Tibial artery (tissue), 4 donors: ENCODE measurements around the gene ARRB1.

Experiments used
- DNase-seq, 2 donors: peaks; one replicate each; pipeline ENCODE4 v3.0.0-alpha.2; 2019
- H3K27ac ChIP-seq, 2 donors: fragments of 200-600 bp; sonication (generic) in 1 of 2; 1 replicate in 1 of 2; 2 replicates in 1 of 2; pipeline ENCODE4 v1.5.1; 2018 to 2019; ENCODE audit warnings: mild to moderate bottlenecking in 1 of 2
- H3K27me3 ChIP-seq, 2 donors: fragments of 200-600 bp; sonication (generic) in 1 of 2; one replicate each; pipeline versions ENCODE4 v1.5.1 to v1.6.0; 2016 to 2019
- H3K36me3 ChIP-seq, 3 donors: fragments of 200-600 bp; sonication (generic) in 2 of 3; one replicate each; pipeline ENCODE4 v1.5.1; 2016 to 2019; ENCODE audit warnings: mild to moderate bottlenecking in 2 of 3
- H3K4me1 ChIP-seq, 4 donors: fragments of 200-600 bp; sonication (generic) in 2 of 4; 1 replicate in 3 of 4; 2 replicates in 1 of 4; pipeline ENCODE4 v1.5.1; 2016 to 2019
- H3K4me3 ChIP-seq, 2 donors: fragments of 200-600 bp; sonication (generic) in 1 of 2; 1 replicate in 1 of 2; 2 replicates in 1 of 2; pipeline ENCODE4 v1.5.1; 2018 to 2019; ENCODE audit warnings: mild to moderate bottlenecking in 2 of 2
- H3K9me3 ChIP-seq, 3 donors: fragments of 200-600 bp; sonication (generic) in 1 of 3; one replicate each; pipeline ENCODE4 v1.5.1; 2016 to 2019
- CTCF ChIP-seq, 2 experiments: fragments of 200-600 bp in 1 of 2; fragments of 450-650 bp in 1 of 2; IDR thresholded peaks; one replicate each; pipeline ENCODE4 v1.5.1; 2017 to 2019; ENCODE audit warnings: antibody characterized with exemption in 2 of 2, mild to moderate bottlenecking in 1 of 2, moderate library complexity in 1 of 2
- intact Hi-C: fragments of 100-400 bp; cut with DNase I; formaldehyde crosslinking; loops from one replicate; pipeline ENCODE4 v1.15.0; 2023; ENCODE audit warnings: low total_unique reads

Gene ARRB1

GRCh38 chr11:75350743-75351540 lies 519 bp downstream of the ARRB1 start:
- H3K36me3 ChIP-seq: no peaks in the 10 kb centered on the region
- TF ChIP-seq CTCF (IDR thresholded peaks at IDR 0.05): no peak
- H3K4me3 ChIP-seq: peak overlapping the region; percentile 54 to 63
- peak overlapping the region; percentile 60 to 65 for H3K27ac ChIP-seq
- peaks cover 0 to 62% (median 35%) of the 10 kb centered on the region in 4 donors for H3K4me1 ChIP-seq
- peak; percentile 63 to 82 for DNase-seq
- no peaks in the 10 kb centered on the region for H3K9me3 ChIP-seq
- intact Hi-C loops: no loop called here
- H3K27me3 ChIP-seq: no peaks in the 10 kb centered on the region

GRCh38 chr11:75350122-75350742 lies 1.2 kb downstream of the ARRB1 start:
- no peaks in the 10 kb centered on the region for H3K27me3 ChIP-seq
- intact Hi-C loops: no loop called here
- no peaks in the 10 kb centered on the region for H3K36me3 ChIP-seq
- H3K27ac ChIP-seq: peak overlapping the region; percentile 60 to 65
- H3K4me3 ChIP-seq: peak overlapping the region; percentile 54 to 63
- TF ChIP-seq CTCF (IDR thresholded peaks at IDR 0.05): no peak
- no peaks in the 10 kb centered on the region for H3K9me3 ChIP-seq
- H3K4me1 ChIP-seq: peaks cover 0 to 65% (median 35%) of the 10 kb centered on the region in 4 donors
- DNase-seq: no peak

- Histone ChIP-seq H3K4me3 (peak overlapping the region in 1 of 2 donors; percentile 54), H3K27ac (peak overlapping the region; percentile 60 to 65), H3K4me1 (peaks cover 0 to 71% (median 35%) of the 10 kb centered on the region in 4 donors), H3K36me3 (no peaks in the 10 kb centered on the region), H3K27me3 (no peaks in the 10 kb centered on the region), H3K9me3 (no peaks in the 10 kb centered on the region)
- TF ChIP-seq CTCF (IDR thresholded peaks at IDR 0.05): no peak
- intact Hi-C loops: no loop called here
- peak; percentile 67 to 71 for DNase-seq
Observed at GRCh38 chr11:75349521-75350116, 1.8 kb downstream of the ARRB1 start.

- TF ChIP-seq CTCF (IDR thresholded peaks at IDR 0.05): no peak
- intact Hi-C loops: no loop called here
- peak; percentile 45 to 74 for DNase-seq
- H3K27ac ChIP-seq: peak overlapping the region; percentile 43 to 55
- no peaks in the 10 kb centered on the region for H3K9me3 ChIP-seq
- peaks cover 0 to 86% (median 35%) of the 10 kb centered on the region in 4 donors for H3K4me1 ChIP-seq
- no peak overlapping the region for H3K4me3 ChIP-seq
- no peaks in the 10 kb centered on the region for H3K27me3 ChIP-seq
- no peaks in the 10 kb centered on the region for H3K36me3 ChIP-seq
Observed at GRCh38 chr11:75347781-75348566, 3.5 kb downstream of the ARRB1 start.

- intact Hi-C loops: no loop called here
- Histone ChIP-seq H3K27ac (peak overlapping the region; percentile 43 to 55), H3K27me3 (no peaks in the 10 kb centered on the region), H3K4me3 (no peak overlapping the region), H3K9me3 (no peaks in the 10 kb centered on the region), H3K36me3 (no peaks in the 10 kb centered on the region), H3K4me1 (peaks cover 0 to 87% (median 33%) of the 10 kb centered on the region in 4 donors)
- peak; percentile 59 to 77 for DNase-seq
- no peak for TF ChIP-seq CTCF (IDR thresholded peaks at IDR 0.05)
Observed at GRCh38 chr11:75346912-75347647, 4.4 kb downstream of the ARRB1 start.
